Astrocyte of the hippocampus (primary cell): Measurements from ENCODE around the gene AVEN.

Experiments used
- DNase-seq: peaks from one replicate; pipeline ENCODE4 v3.0.0; 2011; ENCODE audit warnings: low read depth, low spot score

Gene AVEN

DNA sequence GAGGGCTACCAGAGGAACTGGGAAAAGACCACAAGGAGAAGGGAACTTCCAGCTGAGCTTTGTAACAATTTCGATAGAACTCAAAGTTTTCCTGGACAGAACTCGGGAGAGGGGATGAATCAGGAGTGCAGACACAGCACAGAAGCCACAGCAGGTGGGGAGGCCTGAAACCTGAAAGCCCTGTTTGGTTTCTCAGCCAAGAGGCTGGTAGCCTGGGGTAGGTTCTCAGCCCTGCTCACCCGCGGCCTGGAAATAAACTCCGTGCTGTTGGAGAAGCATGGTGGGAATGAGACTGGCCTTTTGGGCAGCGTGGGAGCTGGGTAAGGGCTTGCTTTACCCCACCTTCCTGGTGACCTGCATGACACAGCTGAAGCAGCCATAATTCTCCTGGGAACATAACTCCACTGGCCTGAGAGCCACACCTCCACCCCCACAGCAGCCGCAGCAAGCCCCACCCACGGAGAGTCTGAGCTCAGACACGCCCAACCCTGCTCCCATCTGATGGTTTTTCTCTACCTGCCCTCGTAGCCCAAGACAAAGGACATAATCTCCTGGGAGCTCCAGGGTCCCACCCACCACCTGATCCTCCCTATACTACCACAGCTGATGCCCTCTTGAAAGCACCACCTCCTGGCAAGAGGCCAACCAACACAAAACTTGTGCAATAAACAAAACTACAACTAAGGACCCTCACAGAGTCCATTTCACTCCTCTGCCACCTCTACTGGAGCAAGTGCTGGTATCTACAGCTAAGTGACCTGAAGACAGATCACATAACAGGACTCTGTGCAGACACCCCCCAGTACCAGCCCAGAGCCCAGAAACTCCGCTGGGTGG, 123.2 kb downstream of the AVEN start:
- no peak for DNase-seq

DNA sequence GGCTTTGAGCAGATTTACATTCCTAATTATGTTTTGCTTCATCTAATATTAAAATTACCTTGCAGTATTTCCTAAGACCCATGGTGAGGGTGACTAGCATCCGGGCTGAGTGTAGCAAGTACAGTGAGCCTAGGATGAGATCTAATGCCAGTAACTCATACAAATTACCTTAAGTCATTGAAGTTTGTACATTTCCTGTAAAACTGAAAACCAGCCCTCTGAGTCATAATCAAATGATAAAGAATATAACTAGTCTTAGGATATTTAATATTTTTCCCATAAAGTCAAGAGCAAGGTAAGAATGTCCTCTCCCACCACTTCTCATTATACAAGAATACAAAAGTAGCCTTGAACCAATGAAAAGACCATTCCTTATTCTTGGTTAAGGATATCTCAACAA, 125.5 kb downstream of the AVEN start:
- no peak for DNase-seq

DNA sequence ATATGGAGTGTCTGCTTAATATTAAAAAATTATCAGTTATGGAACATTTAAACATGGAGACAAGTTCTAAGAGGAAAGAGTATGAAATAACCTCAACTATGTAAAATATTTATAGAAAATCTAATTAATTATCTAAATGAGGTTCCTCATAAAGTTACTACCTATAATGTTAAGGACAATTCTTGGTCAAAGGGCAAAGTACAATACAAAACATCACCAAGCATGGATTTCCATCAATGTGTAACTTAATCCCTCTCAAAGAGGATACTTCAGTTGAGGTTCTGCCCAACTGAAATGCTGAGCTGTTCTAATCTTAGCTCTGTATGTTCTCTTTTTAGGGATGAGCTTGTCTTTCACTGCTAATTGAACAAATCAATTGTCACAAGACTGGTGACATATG, 126.7 kb downstream of the AVEN start:
- DNase-seq, result no peak

DNA sequence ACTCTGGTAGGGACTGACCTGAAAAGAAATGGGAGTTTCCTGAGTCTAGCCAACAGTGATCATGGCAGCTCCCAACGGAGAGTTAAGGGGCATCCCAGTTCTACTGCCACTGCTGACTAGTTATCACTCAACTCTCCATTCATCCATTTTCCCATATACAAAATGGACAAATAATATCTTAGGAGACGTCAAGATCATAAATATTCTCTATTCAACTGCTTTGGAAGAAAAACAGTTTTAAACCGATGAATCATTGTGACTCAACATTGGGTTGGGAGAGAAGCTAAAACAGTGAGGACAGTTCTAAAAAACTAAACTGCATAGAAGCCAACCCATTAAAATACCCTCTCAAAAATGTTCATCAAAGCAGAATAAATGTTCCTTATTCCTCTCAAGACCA, 128.3 kb downstream of the AVEN start:
- DNase-seq, result peak; percentile 38

GRCh38 chr15:33908406-33908805, 130.6 kb downstream of the AVEN start:
- peak; percentile 23 for DNase-seq

GRCh38 chr15:33907326-33907725, 131.7 kb downstream of the AVEN start:
- no peak for DNase-seq

DNA sequence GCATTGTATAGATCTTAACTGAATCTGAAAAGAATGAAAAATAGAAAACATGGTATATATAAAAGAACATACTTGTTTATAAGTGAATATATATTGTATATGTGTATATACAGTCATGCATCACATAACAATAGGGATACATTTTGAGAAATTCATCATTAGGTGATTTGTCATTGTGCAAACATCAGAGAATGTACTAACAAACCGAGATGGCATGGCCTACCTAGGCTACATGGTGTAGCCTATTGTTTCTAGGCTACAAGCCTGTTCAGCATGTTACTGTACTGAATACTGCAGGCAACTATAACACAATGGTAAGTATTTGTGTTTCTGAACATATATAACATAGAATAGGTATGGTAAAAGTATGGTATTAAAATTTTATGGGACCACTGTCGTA, 135.3 kb downstream of the AVEN start:
- DNase-seq, result no peak

DNA sequence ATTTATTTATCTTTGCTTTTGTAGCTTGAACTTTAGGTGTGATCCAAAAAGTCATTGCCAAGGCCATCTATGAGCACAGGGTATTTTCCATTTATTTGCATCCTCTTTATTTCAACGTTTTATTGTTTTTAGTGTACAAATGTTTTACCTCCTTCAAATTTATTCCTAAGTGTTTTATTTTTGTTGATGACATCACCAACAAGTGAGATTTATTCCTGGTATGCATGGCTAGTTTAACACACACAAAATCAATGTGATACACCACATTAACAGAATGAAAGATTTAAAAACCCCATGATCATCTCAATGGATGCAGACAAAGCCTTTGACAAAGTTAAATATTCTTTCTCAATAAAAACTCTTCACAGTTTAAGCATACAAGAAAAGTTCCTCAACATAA, 137.0 kb downstream of the AVEN start:
- no peak for DNase-seq

DNA sequence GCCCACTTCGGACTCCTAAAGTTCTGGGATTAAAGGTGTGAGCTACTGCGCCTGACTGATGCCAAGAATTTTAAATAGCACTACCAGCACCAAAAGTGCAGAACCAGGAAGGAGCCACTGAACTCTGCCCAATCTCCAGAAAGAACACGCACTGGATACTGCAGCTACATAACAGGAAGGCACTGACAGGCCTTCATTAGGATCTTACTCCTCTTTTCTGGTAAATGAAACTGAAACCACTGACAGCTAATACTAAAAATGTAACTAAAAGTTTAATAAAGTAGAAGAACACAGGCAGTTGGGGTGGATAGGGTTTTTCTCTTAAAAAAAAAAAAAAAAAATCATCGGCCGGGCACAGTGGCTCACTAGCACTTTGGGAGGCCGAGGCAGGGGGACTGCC, 144.8 kb downstream of the AVEN start:
- no peak for DNase-seq

GRCh38 chr15:33888176-33888575, 150.8 kb downstream of the AVEN start:
- no peak for DNase-seq

DNA sequence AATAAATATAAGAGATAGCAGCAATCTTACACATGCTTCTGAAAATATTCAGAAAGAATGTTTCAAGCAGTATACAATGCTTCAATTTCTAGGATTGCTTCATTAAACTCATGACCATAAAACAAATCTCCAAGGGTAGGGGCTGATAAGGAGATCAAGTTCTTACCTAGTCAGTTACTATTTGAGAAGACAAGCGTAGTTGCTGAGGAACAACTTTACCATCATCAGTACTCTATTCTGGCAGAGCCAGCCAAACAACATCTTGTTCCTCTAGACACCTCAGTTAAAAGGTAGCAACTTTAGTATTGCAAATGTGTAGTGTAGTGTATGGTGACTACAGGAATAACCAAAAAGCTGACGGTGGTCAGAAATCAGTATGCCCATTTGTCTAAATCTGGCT, 156.1 kb downstream of the AVEN start:
- DNase-seq, result no peak

GRCh38 chr15:33874156-33874555, 164.8 kb downstream of the AVEN start:
- DNase-seq, result no peak

DNA sequence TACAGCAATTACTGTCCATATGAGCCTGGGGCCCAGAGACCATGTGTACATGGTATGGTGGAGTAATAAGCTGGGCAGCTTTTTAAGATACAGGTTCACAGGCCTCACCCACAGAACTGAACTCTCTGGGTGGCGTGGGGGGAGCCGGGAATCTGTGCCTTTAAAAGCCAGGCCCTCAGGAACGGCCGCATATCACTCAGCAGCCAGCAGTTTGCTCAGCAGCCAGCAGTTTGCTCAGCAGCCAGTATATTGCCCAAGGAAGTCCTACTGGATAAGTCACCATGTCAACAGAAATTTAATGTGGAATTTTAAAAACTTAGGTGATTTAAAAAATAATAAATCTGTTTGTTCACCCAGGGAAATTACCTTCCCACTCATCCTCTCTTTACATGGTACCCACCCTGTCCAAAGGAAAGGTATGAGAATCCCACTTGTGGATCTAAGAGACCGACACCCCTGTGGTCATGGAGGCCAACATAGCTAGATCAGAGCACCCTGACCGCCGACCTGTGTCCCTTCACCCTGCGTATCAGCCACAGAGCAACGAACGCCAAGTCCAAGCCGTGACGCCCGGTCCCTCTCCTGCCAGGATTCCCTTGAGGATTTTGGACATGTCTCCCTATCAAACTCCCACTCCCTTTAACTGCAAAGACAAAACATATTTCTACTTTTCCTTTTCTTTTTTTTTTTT, 166.4 kb downstream of the AVEN start:
- DNase-seq, result no peak

GRCh38 chr15:33871980-33872379, 167.0 kb downstream of the AVEN start:
- DNase-seq, result no peak

DNA sequence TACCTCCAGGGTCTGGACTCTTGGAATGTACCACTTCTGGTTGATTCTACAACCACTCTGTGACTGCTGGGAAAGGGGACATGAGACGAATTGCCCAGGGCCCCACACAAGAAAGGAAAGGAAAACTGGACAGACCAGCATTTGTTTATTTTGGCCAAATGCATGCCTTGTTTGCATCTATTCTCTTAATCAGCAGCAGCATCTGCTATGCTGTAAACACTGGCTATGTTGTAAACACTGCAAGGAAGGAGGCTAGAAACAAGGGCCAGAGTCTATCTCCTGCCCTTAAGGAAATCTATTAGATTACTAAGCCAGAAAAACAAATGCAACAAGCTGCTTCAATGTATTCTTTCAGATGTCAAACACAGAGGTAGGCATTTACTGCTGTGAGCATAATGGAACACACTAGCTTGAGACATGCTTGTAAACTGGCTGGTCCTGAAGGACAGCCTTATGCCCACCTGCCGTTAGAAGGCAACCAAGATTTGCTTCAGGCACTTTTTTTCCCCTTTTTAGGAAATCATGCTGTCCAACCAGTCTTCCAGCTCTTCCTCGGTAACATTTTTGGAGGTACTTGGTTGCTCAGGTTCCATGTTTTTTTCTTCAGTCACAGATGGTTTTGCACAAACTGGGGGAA, 172.8 kb downstream of the AVEN start:
- DNase-seq, result no peak

DNA sequence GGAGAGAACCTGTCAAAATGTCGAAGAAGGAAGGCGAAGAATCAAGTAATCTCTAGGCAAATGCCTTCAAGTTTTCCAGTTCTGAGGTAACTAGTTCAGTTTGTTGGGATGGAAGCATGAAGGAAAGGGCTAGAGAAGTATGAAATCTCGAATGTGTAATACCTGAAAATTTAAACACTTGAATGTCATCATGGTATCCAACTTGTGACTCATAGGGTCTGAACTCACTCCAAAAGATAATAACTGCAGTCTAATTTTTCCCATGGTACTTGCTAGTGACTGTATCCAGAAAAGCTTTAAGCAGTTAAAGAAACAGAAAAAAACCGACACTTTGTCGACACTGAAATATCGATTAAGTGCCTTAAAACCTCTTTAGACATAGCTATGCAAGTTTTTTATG, 173.6 kb downstream of the AVEN start:
- DNase-seq, result no peak

- DNase-seq, result no peak
Observed at GRCh38 chr15:33864360-33865075, 174.5 kb downstream of the AVEN start.

DNA sequence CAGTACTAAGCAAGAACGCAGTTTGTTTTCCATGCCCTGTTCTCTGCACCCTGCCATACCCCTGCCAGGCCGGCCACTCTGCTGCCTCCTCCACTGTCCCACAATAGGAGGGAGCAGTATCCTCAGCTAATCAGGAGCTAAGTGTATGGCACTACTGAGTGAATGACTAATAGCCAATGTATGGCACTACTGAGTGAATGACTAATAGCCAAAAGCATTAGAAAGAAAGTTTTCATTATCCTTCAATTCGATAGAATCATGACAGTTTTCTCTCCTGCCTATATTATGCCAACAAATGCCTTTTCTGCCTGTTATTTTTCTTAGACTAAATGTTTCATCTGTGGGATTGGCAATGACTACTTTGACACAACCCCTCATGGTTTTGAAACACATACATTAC, 178.2 kb downstream of the AVEN start:
- DNase-seq, result peak; percentile 40

GRCh38 chr15:33859992-33860545, 178.9 kb downstream of the AVEN start:
- DNase-seq, result no peak

DNA sequence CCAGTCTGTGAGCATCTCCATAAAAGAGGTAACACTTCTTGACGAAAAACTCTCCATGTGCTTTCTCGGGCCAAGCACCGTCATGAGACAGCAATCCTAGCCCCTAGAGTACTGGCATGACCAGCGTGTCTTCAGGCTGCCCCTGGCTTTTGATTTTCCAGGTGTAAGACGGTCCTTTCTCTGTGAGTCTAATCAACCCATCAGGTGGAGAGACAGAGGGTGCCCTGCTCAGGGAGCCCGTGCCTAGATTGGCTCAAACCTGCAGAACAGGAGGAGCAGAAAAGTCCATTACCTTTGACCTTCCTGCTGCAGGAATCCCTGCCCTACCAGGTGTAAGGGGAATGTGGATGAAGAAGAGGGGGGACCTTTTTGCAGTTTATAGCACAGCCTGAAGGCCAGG, 180.2 kb downstream of the AVEN start:
- no peak for DNase-seq

DNA sequence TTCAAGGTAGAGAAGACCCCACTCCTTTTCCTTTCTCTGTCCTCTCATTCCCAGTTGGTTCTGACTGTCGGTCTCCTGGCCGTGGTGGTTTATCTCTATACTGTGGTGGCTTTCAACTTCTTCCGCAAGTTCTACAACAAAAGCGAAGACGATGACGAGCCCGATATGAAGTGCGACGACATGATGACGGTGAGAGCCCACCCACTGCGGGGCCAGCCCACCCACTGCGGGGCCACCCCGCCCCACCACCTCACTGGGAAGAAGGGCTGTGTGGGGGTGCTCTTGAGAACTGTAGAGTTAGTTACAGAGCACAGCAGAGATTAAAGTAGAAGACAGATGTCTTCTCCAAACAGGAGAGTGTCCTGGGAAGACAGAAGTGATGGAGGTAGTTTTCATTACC, 181.3 kb downstream of the AVEN start:
- DNase-seq, result no peak

- peak; percentile 52 for DNase-seq
Observed at GRCh38 chr15:33852570-33852969, 186.4 kb downstream of the AVEN start.
